H9 (cell line): ENCODE results near the gene GPLD1. TPM values are rescaled to one million over a fixed set of nuclear protein-coding genes. Genes with fewer than 3 reads are reported as not detected.

Source experiments
- DNase-seq: peaks from one replicate; pipeline ENCODE4 v3.0.0-alpha.2; 2017
- H2AFZ ChIP-seq: one replicate; pipeline ENCODE4 v1.6.1; 2013; ENCODE audit warnings: mild to moderate bottlenecking, low read length, control low read depth, moderate library complexity
- H2AK5ac ChIP-seq: 2 replicates; pipeline ENCODE4 v1.6.1; 2013; ENCODE audit warnings: low read length, control low read depth, mixed read lengths; ENCODE audit not compliant: insufficient read length
- H2BK120ac ChIP-seq: one replicate; pipeline ENCODE4 v1.6.1; 2013; ENCODE audit warnings: low read depth, mild to moderate bottlenecking, low read length, control low read depth, inconsistent platforms; ENCODE audit not compliant: poor library complexity, severe bottlenecking
- H2BK12ac ChIP-seq: 2 replicates; pipeline ENCODE4 v1.6.1; 2013; ENCODE audit warnings: low read length, control low read depth, mixed read lengths, low read depth; ENCODE audit not compliant: insufficient read length
- H2BK15ac ChIP-seq: 2 replicates; pipeline ENCODE4 v1.6.1; 2013; ENCODE audit warnings: low read depth, low read length, control low read depth
- H2BK20ac ChIP-seq: one replicate; pipeline ENCODE4 v1.6.1; 2013; ENCODE audit warnings: low read depth, mild to moderate bottlenecking, low read length, control low read depth, inconsistent platforms; ENCODE audit not compliant: poor library complexity, severe bottlenecking
- H2BK5ac ChIP-seq: 2 replicates; pipeline ENCODE4 v1.6.1; 2013; ENCODE audit warnings: low read length, control low read depth, mixed read lengths; ENCODE audit not compliant: insufficient read length
- H3K14ac ChIP-seq: 2 replicates; pipeline ENCODE4 v1.6.1; 2013; ENCODE audit warnings: low read length, control low read depth; ENCODE audit not compliant: insufficient read depth
- H3K18ac ChIP-seq: 2 replicates; pipeline ENCODE4 v1.6.1; 2013; ENCODE audit warnings: low read depth, mild to moderate bottlenecking, mixed read lengths, low read length, control low read depth; ENCODE audit not compliant: insufficient read length
- H3K23ac ChIP-seq: 2 replicates; pipeline ENCODE4 v1.6.1; 2013; ENCODE audit warnings: low read length, control low read depth, mixed read lengths, low read depth; ENCODE audit not compliant: insufficient read length
- H3K23me2 ChIP-seq: 2 replicates; pipeline ENCODE4 v1.6.1; 2013; ENCODE audit warnings: low read depth, mild to moderate bottlenecking, mixed read lengths, low read length, control low read depth; ENCODE audit not compliant: insufficient read length, poor library complexity, severe bottlenecking
- H3K27ac ChIP-seq: 2 replicates; pipeline ENCODE4 v1.5.1; 2013; ENCODE audit warnings: low read length, control low read depth, mixed read lengths, low read depth; ENCODE audit not compliant: insufficient read length
- H3K27me3 ChIP-seq: 2 replicates; pipeline ENCODE4 v1.6.1; 2013; ENCODE audit warnings: low read length, control low read depth, inconsistent platforms; ENCODE audit not compliant: insufficient read depth
- H3K4ac ChIP-seq: 2 replicates; pipeline ENCODE4 v1.6.1; 2013; ENCODE audit warnings: low read depth, mild to moderate bottlenecking, control low read depth, inconsistent platforms, low read length, moderate library complexity
- H3K4me1 ChIP-seq: 2 replicates; pipeline ENCODE4 v1.6.1; 2013; ENCODE audit warnings: low read length, control low read depth, inconsistent platforms; ENCODE audit not compliant: insufficient read depth
- H3K4me2 ChIP-seq: 2 replicates; pipeline ENCODE4 v1.6.1; 2013; ENCODE audit warnings: low read length, control low read depth, mixed read lengths; ENCODE audit not compliant: insufficient read length, insufficient read depth
- H3K56ac ChIP-seq: 2 replicates; pipeline ENCODE4 v1.6.1; 2013; ENCODE audit warnings: low read depth, mild to moderate bottlenecking, mixed read lengths, low read length, control low read depth; ENCODE audit not compliant: insufficient read length
- H3K79me1 ChIP-seq: 2 replicates; pipeline ENCODE4 v1.6.1; 2013; ENCODE audit warnings: low read depth, mild to moderate bottlenecking, moderate library complexity, low read length, control low read depth, inconsistent platforms; ENCODE audit not compliant: insufficient read depth, poor library complexity, severe bottlenecking
- H3K79me2 ChIP-seq: 2 replicates; pipeline ENCODE4 v1.6.1; 2013; ENCODE audit warnings: low read length, control low read depth, inconsistent platforms; ENCODE audit not compliant: insufficient read depth
- H3K9ac ChIP-seq: 2 replicates; pipeline ENCODE4 v1.6.1; 2013; ENCODE audit warnings: low read length, control low read depth, mixed read lengths; ENCODE audit not compliant: insufficient read length; ENCODE audit errors: extremely low read depth
- H3K9me3 ChIP-seq: one replicate; pipeline ENCODE4 v1.6.1; 2013; ENCODE audit warnings: low read depth, low read length, inconsistent platforms; ENCODE audit not compliant: control insufficient read depth
- H3T11ph ChIP-seq: one replicate; pipeline ENCODE4 v1.6.1; 2013; ENCODE audit warnings: mild to moderate bottlenecking, low read length, control low read depth, inconsistent platforms
- H4K20me1 ChIP-seq: one replicate; pipeline ENCODE4 v1.6.1; 2013; ENCODE audit not compliant: control insufficient read depth, insufficient read length, insufficient read depth
- H4K5ac ChIP-seq: 2 replicates; pipeline ENCODE4 v1.6.1; 2013; ENCODE audit warnings: low read depth, mild to moderate bottlenecking, mixed read lengths, low read length, control low read depth; ENCODE audit not compliant: insufficient read length
- H4K8ac ChIP-seq: replicated peaks from 2 replicates; pipeline ENCODE4 v1.6.1; 2013; ENCODE audit warnings: low read length, control low read depth, mixed read lengths, low read depth; ENCODE audit not compliant: insufficient read length
- H4K91ac ChIP-seq: 2 replicates; pipeline ENCODE4 v1.6.1; 2013; ENCODE audit warnings: low read depth, mild to moderate bottlenecking, moderate library complexity, mixed read lengths, low read length, control low read depth; ENCODE audit not compliant: insufficient read length
- H3K27ac Mint-ChIP-seq, 3 experiments: 2 replicates in 2 of 3; 3 replicates in 1 of 3; pipeline ENCODE4 v1.8.0; 2020 to 2021; ENCODE audit warnings: mixed read lengths in 3 of 3, mild to moderate bottlenecking in 1 of 3, moderate library complexity in 1 of 3
- H3K27me3 Mint-ChIP-seq: 2 replicates; pipeline ENCODE4 v1.8.0; 2021; ENCODE audit warnings: low read depth, mild to moderate bottlenecking, moderate library complexity, mixed read lengths
- H3K36me3 Mint-ChIP-seq, 3 experiments: 2 replicates in 2 of 3; 3 replicates in 1 of 3; pipeline ENCODE4 v1.8.0; 2020 to 2021; ENCODE audit warnings: low read depth in 3 of 3, mixed read lengths in 3 of 3; ENCODE audit not compliant: insufficient read depth in 1 of 3
- H3K4me1 Mint-ChIP-seq, 2 experiments: 2 replicates each; pipeline ENCODE4 v1.8.0; 2020; ENCODE audit warnings: mixed read lengths in 2 of 2
- H3K4me3 Mint-ChIP-seq, 2 experiments: 2 replicates in 1 of 2; 3 replicates in 1 of 2; pipeline ENCODE4 v1.8.0; 2020 to 2021; ENCODE audit warnings: mild to moderate bottlenecking in 2 of 2, mixed read lengths in 2 of 2, moderate library complexity in 1 of 2
- H3K9me3 Mint-ChIP-seq, 2 experiments: 2 replicates in 1 of 2; 3 replicates in 1 of 2; pipeline ENCODE4 v1.8.0; 2020; ENCODE audit warnings: mild to moderate bottlenecking in 2 of 2, mixed read lengths in 2 of 2, moderate library complexity in 1 of 2
- WGBS: extraction: QIAGEN DNeasy Blood & Tissue Kit; methylation state at CpG from one replicate; pipeline ENCODE4 v1.1.7; 2013; ENCODE audit warnings: missing lambda C conversion rate, low lambda C conversion rate, mixed read lengths; ENCODE audit not compliant: insufficient read length; ENCODE audit errors: extremely low coverage; 5-methylcytosine and 5-hydroxymethylcytosine counted together
- total RNA-seq: library from RNA; stranded (reverse); gene quantifications from 2 replicates; pipeline ENCODE4 v1.2.1, GENCODE V29; 2021
- TF ChIP-seq, protein P1 (sequence below): fragments of 200-600 bp; sonication (generic); conservative IDR thresholded peaks from 3 replicates; pipeline ENCODE4 v1.8.0; 2021; ENCODE audit warnings: antibody characterized with exemption, mild to moderate bottlenecking

GPLD1 gene
- total RNA-seq, 1 experiment from 2014 or later = 8.0 TPM

GRCh38 chr6:24522228-24523176 lies 33.1 kb upstream of the GPLD1 start:
- peaks cover 2% of the 10 kb centered on the region in 2 experiments; a peak in 2 of 4 replicates for H3K4me1 Mint-ChIP-seq
- Histone ChIP-seq H4K5ac (no peak overlapping the region), H3K23ac (no peak overlapping the region), H4K91ac (no peak overlapping the region), H3K27ac (no peak overlapping the region), H2BK15ac (no peak overlapping the region), H4K20me1 (no peaks in the 10 kb centered on the region), H3K4me1 (no peaks in the 10 kb centered on the region), H3K27me3 (no peaks in the 10 kb centered on the region), H2AK5ac (no peak overlapping the region), H3K4me2 (no peak overlapping the region), H3K79me1 (no peaks in the 10 kb centered on the region), H3K79me2 (no peaks in the 10 kb centered on the region), H4K8ac (no peak overlapping the region), H2BK12ac (no peak overlapping the region), H2BK120ac (no peak overlapping the region), H3K14ac (no peak overlapping the region), H3K4ac (no peak overlapping the region), H3K9me3 (no peaks in the 10 kb centered on the region), H2BK20ac (no peak overlapping the region), H3K18ac (no peak overlapping the region), H2AFZ (no peak overlapping the region), H3K9ac (no peak overlapping the region), H3T11ph (no peak overlapping the region), H3K23me2 (no peaks in the 10 kb centered on the region), H3K56ac (no peak overlapping the region), H2BK5ac (no peak overlapping the region)
- TF ChIP-seq, protein P1, sequence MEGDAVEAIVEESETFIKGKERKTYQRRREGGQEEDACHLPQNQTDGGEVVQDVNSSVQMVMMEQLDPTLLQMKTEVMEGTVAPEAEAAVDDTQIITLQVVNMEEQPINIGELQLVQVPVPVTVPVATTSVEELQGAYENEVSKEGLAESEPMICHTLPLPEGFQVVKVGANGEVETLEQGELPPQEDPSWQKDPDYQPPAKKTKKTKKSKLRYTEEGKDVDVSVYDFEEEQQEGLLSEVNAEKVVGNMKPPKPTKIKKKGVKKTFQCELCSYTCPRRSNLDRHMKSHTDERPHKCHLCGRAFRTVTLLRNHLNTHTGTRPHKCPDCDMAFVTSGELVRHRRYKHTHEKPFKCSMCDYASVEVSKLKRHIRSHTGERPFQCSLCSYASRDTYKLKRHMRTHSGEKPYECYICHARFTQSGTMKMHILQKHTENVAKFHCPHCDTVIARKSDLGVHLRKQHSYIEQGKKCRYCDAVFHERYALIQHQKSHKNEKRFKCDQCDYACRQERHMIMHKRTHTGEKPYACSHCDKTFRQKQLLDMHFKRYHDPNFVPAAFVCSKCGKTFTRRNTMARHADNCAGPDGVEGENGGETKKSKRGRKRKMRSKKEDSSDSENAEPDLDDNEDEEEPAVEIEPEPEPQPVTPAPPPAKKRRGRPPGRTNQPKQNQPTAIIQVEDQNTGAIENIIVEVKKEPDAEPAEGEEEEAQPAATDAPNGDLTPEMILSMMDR = no peak
- no peak overlapping the region for H3K4me3 Mint-ChIP-seq
- no peaks in the 10 kb centered on the region for H3K36me3 Mint-ChIP-seq
- no peak for DNase-seq
- no peaks in the 10 kb centered on the region for H3K9me3 Mint-ChIP-seq
- no peaks in the 10 kb centered on the region for H3K27me3 Mint-ChIP-seq
- H3K27ac Mint-ChIP-seq = no peak overlapping the region
- 100% methylated on average over 1 of the region's 13 CpGs for WGBS
